Liver (tissue), 9 donors: ENCODE data around the gene PPDPF. TPM values are rescaled to one million over a fixed set of nuclear protein-coding genes. Genes with fewer than 3 reads are reported as not detected.

Source experiments
- DNase-seq: peaks from one replicate; pipeline ENCODE4 v3.0.0-alpha.2; 2017; ENCODE audit warnings: low spot score
- H3K27ac ChIP-seq, 2 donors: one replicate each; pipeline ENCODE4 v1.7.0; 2013; ENCODE audit warnings: inconsistent platforms in 2 of 2, low read length in 2 of 2, control low read depth in 1 of 2, low read depth in 1 of 2, mild to moderate bottlenecking in 1 of 2
- H3K27me3 ChIP-seq, 4 donors: one replicate each; pipeline versions ENCODE4 v1.6.1 to v1.7.0; 2013; ENCODE audit warnings: low read length in 3 of 4, inconsistent platforms in 1 of 4, mild to moderate bottlenecking in 1 of 4, moderate library complexity in 1 of 4; ENCODE audit not compliant: control insufficient read depth in 4 of 4, insufficient read depth in 4 of 4
- H3K36me3 ChIP-seq, 4 donors: one replicate each; pipeline versions ENCODE4 v1.6.1 to v1.7.0; 2013; ENCODE audit warnings: low read length in 3 of 4, mild to moderate bottlenecking in 3 of 4, low read depth in 1 of 4, moderate library complexity in 1 of 4; ENCODE audit not compliant: control insufficient read depth in 4 of 4, insufficient read depth in 3 of 4
- H3K4me1 ChIP-seq, 4 donors: one replicate each; pipeline versions ENCODE4 v1.6.1 to v1.7.0; 2013; ENCODE audit warnings: low read length in 3 of 4, mild to moderate bottlenecking in 3 of 4, moderate library complexity in 1 of 4; ENCODE audit not compliant: control insufficient read depth in 4 of 4, insufficient read depth in 4 of 4
- H3K4me3 ChIP-seq, 3 donors: one replicate each; pipeline versions ENCODE4 v1.6.1 to v1.7.0; 2013; ENCODE audit warnings: low read length in 3 of 3, control low read depth in 1 of 3, low read depth in 1 of 3, mild to moderate bottlenecking in 1 of 3
- H3K9ac ChIP-seq, 2 donors: one replicate each; pipeline ENCODE4 v1.7.0; 2013; ENCODE audit warnings: low read length in 2 of 2, mild to moderate bottlenecking in 2 of 2, moderate library complexity in 2 of 2, control low read depth in 1 of 2, low read depth in 1 of 2
- H3K9me3 ChIP-seq, 4 donors: one replicate each; pipeline versions ENCODE4 v1.6.1 to v1.7.0; 2013; ENCODE audit warnings: low read length in 3 of 4; ENCODE audit not compliant: control insufficient read depth in 4 of 4
- EGR1 ChIP-seq, 2 donors: IDR thresholded peaks; 2 replicates each; pipeline ENCODE4 v1.6.1; 2016 to 2018; ENCODE audit warnings: antibody characterized with exemption in 2 of 2, low read depth in 2 of 2
- FOXA2 ChIP-seq: IDR thresholded peaks from 2 replicates; pipeline ENCODE4 v1.6.1; 2016; ENCODE audit warnings: antibody characterized with exemption
- GABPA ChIP-seq, 2 donors: IDR thresholded peaks in 1 of 2; conservative IDR thresholded peaks in 1 of 2; 2 replicates each; pipeline ENCODE4 v1.6.1; 2016; ENCODE audit warnings: antibody characterized with exemption in 2 of 2, mild to moderate bottlenecking in 1 of 2, moderate library complexity in 1 of 2
- HNF4A ChIP-seq, 2 donors: conservative IDR thresholded peaks; 2 replicates each; pipeline ENCODE4 v1.6.1; 2016; ENCODE audit warnings: antibody characterized with exemption in 2 of 2, mild to moderate bottlenecking in 2 of 2
- JUND ChIP-seq, 2 donors: IDR thresholded peaks; 2 replicates each; pipeline ENCODE4 v1.6.1; 2016; ENCODE audit warnings: antibody characterized with exemption in 2 of 2
- NR2F2 ChIP-seq: IDR thresholded peaks from 2 replicates; pipeline ENCODE4 v1.6.1; 2016; ENCODE audit warnings: antibody characterized with exemption
- RAD21 ChIP-seq, 2 donors: IDR thresholded peaks; 2 replicates each; pipeline ENCODE4 v1.6.1; 2016; ENCODE audit warnings: antibody characterized with exemption in 2 of 2, mild to moderate bottlenecking in 2 of 2
- RXRA ChIP-seq, 2 donors: IDR thresholded peaks; 2 replicates each; pipeline ENCODE4 v1.6.1; 2017 to 2018; ENCODE audit warnings: antibody characterized with exemption in 2 of 2, mild to moderate bottlenecking in 1 of 2
- SP1 ChIP-seq: IDR thresholded peaks from 2 replicates; pipeline ENCODE4 v1.6.1; 2018; ENCODE audit warnings: antibody characterized with exemption, mild to moderate bottlenecking
- YY1 ChIP-seq: IDR thresholded peaks from 2 replicates; pipeline ENCODE4 v1.6.1; 2016; ENCODE audit warnings: antibody characterized with exemption, mild to moderate bottlenecking
- WGBS: extraction: QIAGEN DNeasy Blood & Tissue Kit; methylation state at CpG from one replicate; pipeline ENCODE4 v1.1.7; 2013; 5-methylcytosine and 5-hydroxymethylcytosine counted together
- polyA plus RNA-seq, 2 donors: library from polyadenylated mRNA; stranded (reverse) in 1 of 2; unstranded in 1 of 2; fragments of 200-250 nt in 1 of 2; fragments of >200 nt in 1 of 2; fragmentation: Nextera tagmentation in 1 of 2; extraction: Ambion mirVana in 1 of 2; gene quantifications; one replicate each; pipeline versions ENCODE4 v1.2.1 to v1.2.3, GENCODE V29; 2013 to 2015
- total RNA-seq, 2 donors: library from RNA; depleted of rRNA; stranded (reverse); fragments of >200 nt; gene quantifications; one replicate each; pipeline ENCODE4 v1.2.3, GENCODE V29; 2014
- TF ChIP-seq, protein P1 (sequence below): IDR thresholded peaks from 2 replicates; pipeline ENCODE4 v1.6.1; 2016; ENCODE audit warnings: antibody characterized with exemption
- TF ChIP-seq, protein P2 (sequence below): IDR thresholded peaks from 2 replicates; pipeline ENCODE4 v1.6.1; 2016; ENCODE audit warnings: antibody characterized with exemption
- TF ChIP-seq, protein P3 (sequence below): IDR thresholded peaks from 2 replicates; pipeline ENCODE4 v1.6.1; 2016; ENCODE audit warnings: antibody characterized with exemption, mild to moderate bottlenecking
- TF ChIP-seq, protein P4 (sequence below): fragments of 150-350 bp; IDR thresholded peaks from 2 replicates; pipeline ENCODE4 v1.5.1; 2017; ENCODE audit warnings: improper control_type of control experiment, low read depth, low read length; ENCODE audit not compliant: missing input control
- TF ChIP-seq, protein P5 (sequence below): IDR thresholded peaks from 2 replicates; pipeline ENCODE4 v1.6.1; 2016; ENCODE audit warnings: antibody characterized with exemption
- donor health status: healthy.
- donor health status: healthy.
- donor health status: healthy.
- donor health status: healthy.
- donor health status: healthy.

PPDPF gene
- total and polyA plus RNA-seq, 4 donors = 8.3 to 196 (median 25.3) TPM

DNA sequence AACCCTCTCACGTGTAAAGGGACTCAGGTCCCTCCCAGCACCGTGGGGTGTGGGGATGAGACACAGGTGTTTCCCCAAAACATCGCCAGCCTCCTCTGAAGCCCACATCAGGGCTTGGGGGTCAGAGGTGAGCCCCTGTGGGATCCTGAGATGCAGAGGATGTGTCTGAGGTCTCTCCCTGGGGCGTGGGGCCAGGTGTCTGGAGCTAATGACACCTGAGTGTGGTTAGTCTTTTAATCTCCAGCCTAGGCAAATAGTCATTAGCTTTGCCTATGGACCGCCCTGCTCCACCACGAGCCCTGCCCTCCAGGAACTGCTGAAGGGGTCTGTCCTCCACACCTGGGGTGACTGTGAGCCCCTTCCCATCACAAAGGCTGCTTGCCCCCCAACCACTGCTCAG lies 25.2 kb downstream of the PPDPF start:
- Histone ChIP-seq H3K4me1 (no peaks in the 10 kb centered on the region), H3K9me3 (no peaks in the 10 kb centered on the region), H3K9ac (no peak overlapping the region), H3K36me3 (no peaks in the 10 kb centered on the region), H3K4me3 (no peak overlapping the region), H3K27ac (no peak overlapping the region), H3K27me3 (peaks cover 0 to 2% (median 0%) of the 10 kb centered on the region in 4 donors)
- no peak for DNase-seq
- TF ChIP-seq YY1 (no peak), RAD21 (IDR thresholded peaks at IDR 0.05) (no peak), HNF4A (conservative IDR thresholded peaks at IDR 0.05) (no peak), GABPA (IDR thresholded peaks at IDR 0.05 in 1 of 2, conservative IDR thresholded peaks at IDR 0.05 in 1 of 2) (no peak), FOXA2 (no peak), RXRA (IDR thresholded peaks at IDR 0.05) (no peak), EGR1 (IDR thresholded peaks at IDR 0.05; ENCODE audit: low read depth in 2 of 2) (no peak), NR2F2 (no peak), JUND (IDR thresholded peaks at IDR 0.05) (no peak)
- TF ChIP-seq, protein P1, sequence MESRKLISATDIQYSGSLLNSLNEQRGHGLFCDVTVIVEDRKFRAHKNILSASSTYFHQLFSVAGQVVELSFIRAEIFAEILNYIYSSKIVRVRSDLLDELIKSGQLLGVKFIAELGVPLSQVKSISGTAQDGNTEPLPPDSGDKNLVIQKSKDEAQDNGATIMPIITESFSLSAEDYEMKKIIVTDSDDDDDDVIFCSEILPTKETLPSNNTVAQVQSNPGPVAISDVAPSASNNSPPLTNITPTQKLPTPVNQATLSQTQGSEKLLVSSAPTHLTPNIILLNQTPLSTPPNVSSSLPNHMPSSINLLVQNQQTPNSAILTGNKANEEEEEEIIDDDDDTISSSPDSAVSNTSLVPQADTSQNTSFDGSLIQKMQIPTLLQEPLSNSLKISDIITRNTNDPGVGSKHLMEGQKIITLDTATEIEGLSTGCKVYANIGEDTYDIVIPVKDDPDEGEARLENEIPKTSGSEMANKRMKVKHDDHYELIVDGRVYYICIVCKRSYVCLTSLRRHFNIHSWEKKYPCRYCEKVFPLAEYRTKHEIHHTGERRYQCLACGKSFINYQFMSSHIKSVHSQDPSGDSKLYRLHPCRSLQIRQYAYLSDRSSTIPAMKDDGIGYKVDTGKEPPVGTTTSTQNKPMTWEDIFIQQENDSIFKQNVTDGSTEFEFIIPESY = no peak
- TF ChIP-seq, protein P2, sequence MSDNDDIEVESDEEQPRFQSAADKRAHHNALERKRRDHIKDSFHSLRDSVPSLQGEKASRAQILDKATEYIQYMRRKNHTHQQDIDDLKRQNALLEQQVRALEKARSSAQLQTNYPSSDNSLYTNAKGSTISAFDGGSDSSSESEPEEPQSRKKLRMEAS = no peak
- TF ChIP-seq, protein P3, sequence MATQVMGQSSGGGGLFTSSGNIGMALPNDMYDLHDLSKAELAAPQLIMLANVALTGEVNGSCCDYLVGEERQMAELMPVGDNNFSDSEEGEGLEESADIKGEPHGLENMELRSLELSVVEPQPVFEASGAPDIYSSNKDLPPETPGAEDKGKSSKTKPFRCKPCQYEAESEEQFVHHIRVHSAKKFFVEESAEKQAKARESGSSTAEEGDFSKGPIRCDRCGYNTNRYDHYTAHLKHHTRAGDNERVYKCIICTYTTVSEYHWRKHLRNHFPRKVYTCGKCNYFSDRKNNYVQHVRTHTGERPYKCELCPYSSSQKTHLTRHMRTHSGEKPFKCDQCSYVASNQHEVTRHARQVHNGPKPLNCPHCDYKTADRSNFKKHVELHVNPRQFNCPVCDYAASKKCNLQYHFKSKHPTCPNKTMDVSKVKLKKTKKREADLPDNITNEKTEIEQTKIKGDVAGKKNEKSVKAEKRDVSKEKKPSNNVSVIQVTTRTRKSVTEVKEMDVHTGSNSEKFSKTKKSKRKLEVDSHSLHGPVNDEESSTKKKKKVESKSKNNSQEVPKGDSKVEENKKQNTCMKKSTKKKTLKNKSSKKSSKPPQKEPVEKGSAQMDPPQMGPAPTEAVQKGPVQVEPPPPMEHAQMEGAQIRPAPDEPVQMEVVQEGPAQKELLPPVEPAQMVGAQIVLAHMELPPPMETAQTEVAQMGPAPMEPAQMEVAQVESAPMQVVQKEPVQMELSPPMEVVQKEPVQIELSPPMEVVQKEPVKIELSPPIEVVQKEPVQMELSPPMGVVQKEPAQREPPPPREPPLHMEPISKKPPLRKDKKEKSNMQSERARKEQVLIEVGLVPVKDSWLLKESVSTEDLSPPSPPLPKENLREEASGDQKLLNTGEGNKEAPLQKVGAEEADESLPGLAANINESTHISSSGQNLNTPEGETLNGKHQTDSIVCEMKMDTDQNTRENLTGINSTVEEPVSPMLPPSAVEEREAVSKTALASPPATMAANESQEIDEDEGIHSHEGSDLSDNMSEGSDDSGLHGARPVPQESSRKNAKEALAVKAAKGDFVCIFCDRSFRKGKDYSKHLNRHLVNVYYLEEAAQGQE = no peak
- TF ChIP-seq, protein P4, sequence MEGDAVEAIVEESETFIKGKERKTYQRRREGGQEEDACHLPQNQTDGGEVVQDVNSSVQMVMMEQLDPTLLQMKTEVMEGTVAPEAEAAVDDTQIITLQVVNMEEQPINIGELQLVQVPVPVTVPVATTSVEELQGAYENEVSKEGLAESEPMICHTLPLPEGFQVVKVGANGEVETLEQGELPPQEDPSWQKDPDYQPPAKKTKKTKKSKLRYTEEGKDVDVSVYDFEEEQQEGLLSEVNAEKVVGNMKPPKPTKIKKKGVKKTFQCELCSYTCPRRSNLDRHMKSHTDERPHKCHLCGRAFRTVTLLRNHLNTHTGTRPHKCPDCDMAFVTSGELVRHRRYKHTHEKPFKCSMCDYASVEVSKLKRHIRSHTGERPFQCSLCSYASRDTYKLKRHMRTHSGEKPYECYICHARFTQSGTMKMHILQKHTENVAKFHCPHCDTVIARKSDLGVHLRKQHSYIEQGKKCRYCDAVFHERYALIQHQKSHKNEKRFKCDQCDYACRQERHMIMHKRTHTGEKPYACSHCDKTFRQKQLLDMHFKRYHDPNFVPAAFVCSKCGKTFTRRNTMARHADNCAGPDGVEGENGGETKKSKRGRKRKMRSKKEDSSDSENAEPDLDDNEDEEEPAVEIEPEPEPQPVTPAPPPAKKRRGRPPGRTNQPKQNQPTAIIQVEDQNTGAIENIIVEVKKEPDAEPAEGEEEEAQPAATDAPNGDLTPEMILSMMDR = no peak
- TF ChIP-seq, protein P5, sequence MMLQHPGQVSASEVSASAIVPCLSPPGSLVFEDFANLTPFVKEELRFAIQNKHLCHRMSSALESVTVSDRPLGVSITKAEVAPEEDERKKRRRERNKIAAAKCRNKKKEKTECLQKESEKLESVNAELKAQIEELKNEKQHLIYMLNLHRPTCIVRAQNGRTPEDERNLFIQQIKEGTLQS = no peak
- 61% methylated on average over 6 of the region's 6 CpGs for WGBS

DNA sequence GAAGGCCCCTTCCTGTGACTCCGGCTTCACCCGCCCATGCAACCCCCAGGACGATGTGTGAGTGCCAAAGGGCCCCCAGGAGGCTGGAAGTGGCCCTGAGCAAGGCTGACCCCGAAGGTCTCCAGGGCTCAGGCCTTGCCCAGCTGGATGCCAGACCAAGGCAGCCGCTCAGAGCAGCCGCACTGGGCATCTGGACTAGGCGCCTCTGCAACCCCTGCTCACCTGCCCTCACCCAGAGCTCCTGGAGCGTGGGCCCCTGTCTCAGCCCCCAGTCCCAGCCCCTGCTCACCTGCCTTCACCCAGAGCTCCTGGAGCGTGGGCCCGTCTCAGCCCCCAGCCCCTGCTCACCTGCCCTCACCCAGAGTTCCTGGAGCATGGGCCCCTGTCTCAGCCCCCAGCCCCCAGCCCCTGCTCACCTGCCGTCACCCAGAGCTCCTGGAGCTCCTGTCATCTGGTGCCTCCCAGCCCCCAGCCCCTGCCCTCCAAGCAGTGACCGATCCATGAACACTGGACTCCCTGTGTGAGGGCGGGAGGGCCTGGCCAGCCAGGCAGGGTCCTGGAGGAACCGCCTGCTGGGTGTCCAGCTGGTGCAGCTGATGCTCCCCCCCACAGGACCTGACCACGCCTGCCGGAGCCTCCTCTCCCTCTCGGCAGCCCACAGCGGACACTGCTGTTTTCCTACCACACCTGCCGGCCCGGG lies 25.8 kb downstream of the PPDPF start:
- Histone ChIP-seq H3K27ac (no peak overlapping the region), H3K36me3 (no peaks in the 10 kb centered on the region), H3K27me3 (peaks cover 0 to 2% (median 0%) of the 10 kb centered on the region in 4 donors), H3K4me1 (no peaks in the 10 kb centered on the region), H3K9ac (no peak overlapping the region), H3K9me3 (no peaks in the 10 kb centered on the region), H3K4me3 (no peak overlapping the region)
- TF ChIP-seq RXRA (IDR thresholded peaks at IDR 0.05) (no peak), SP1 (no peak)
- DNase-seq = no peak
- 78% methylated on average over 20 of the region's 20 CpGs for WGBS
